ENCODE results near the gene RNU1-4. TPM values are rescaled to one million over a fixed set of nuclear protein-coding genes. Genes with fewer than 3 reads are reported as not detected.
A peak's percentile ranks its signal among the peaks of the same experiment; 100 is the strongest.

The RNU1-4 gene
- polyA plus RNA-seq, 1 of the 3 experiments (the other 2 are of a cell fraction): not detected

DNA sequence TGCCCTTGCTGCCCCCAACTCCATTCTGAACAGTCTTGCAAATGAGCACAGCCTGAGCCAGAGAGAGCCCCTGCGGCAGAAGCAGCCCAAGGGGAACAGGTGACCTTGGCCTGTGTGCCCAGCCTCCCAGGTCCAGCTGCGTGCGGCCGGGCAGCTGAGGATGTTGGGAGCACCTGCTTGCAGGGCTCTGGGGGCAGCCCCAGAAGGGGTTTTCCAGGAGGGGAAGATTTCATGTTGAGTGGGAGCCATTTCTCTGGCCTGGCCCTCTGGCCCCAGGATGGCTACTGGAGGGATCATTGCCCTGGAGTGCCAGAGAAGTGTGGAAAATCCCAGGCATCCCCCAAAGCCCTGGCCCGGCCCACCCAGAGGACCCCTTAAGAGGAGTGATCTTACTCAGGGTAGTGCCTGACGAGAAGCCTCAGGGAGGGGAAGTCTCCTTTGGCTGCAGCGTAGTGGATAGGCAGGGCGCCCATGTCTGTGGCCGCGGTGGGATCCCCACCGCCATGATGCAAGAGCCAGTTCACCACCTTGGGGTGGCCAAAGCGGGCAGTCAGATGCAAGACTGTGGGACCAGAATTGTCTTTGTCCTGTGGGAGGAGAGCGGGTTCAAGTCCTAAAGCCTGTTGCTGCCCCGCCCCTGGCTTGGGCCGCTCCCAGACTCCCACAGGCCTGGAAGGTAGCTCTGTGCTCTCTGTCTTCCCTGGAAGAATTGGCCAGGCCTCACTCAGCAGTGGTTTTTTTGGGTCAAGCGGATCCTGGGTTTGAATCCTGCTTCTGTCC lies 20.6 kb upstream of the RNU1-4 start:
- Histone ChIP-seq H3K9me3 (no peaks in the 10 kb centered on the region), H3K4me3 (ENCODE audit: low read depth in 2 of 2, low read length in 1 of 2) (no peak overlapping the region), H3K9ac (no peak overlapping the region), H3K4me1 (ENCODE audit: control insufficient read depth in 1 of 2, insufficient read depth in 2 of 2, low read depth in 1 of 2, low read length in 1 of 2) (peaks cover 0 to 7% of the 10 kb centered on the region in 2 experiments; a peak in 1 of 4 replicates), H3K27me3 (ENCODE audit: insufficient read depth) (no peaks in the 10 kb centered on the region), H3K4me2 (no peak overlapping the region), H3K36me3 (replicated peaks in 1 of 2; ENCODE audit: control insufficient read depth in 1 of 2, insufficient read depth in 2 of 2, low read length in 1 of 2) (no peaks in the 10 kb centered on the region), H3K27ac (ENCODE audit: low read depth in 2 of 2, low read length in 1 of 2) (no peak overlapping the region), H3K9me2 (no peaks in the 10 kb centered on the region), H4K20me1 (ENCODE audit: insufficient read depth) (no peaks in the 10 kb centered on the region), H3K79me2 (ENCODE audit: insufficient read depth) (no peaks in the 10 kb centered on the region), H3F3A (replicated peaks; ENCODE audit: insufficient read depth) (no peaks in the 10 kb centered on the region), H2AFZ (ENCODE audit: low read depth) (no peak overlapping the region)
- 74% methylated on average over 13 of the region's 16 CpGs for WGBS (ENCODE audit: low lambda C conversion rate)
- ChIA-PET CTCF (no interaction called here), POLR2A (no interaction called here)
- no peak for TF ChIP-seq TAF1 (IDR thresholded peaks at IDR 0.05; ENCODE audit: borderline replicate concordance, low read depth, low read length)
- no peak for TF ChIP-seq CHD2 (IDR thresholded peaks at IDR 0.05; ENCODE audit: low read length, partially characterized antibody)
- no peak for TF ChIP-seq FOXJ3 (CRISPR knock-in tag; IDR thresholded peaks at IDR 0.05)
- TF ChIP-seq GATA2 (CRISPR knock-in tag; IDR thresholded peaks at IDR 0.05): no peak
- TF ChIP-seq GABPA (IDR thresholded peaks at IDR 0.05; ENCODE audit: low read depth): no peak
- TF ChIP-seq RCOR1 (IDR thresholded peaks at IDR 0.05; ENCODE audit: low read length): no peak
- no peak for TF ChIP-seq SMC3 (IDR thresholded peaks at IDR 0.05; ENCODE audit: low read depth, low read length)
- TF ChIP-seq JUND (IDR thresholded peaks at IDR 0.05): no peak
- TF ChIP-seq NFIC (IDR thresholded peaks at IDR 0.05; ENCODE audit: borderline replicate concordance): no peak
- TF ChIP-seq ELF1 (IDR thresholded peaks at IDR 0.05): no peak
- no peak for TF ChIP-seq ZBTB33 (IDR thresholded peaks at IDR 0.05; ENCODE audit: borderline replicate concordance, low read depth)
- DNase-seq: peak; percentile 24

DNA sequence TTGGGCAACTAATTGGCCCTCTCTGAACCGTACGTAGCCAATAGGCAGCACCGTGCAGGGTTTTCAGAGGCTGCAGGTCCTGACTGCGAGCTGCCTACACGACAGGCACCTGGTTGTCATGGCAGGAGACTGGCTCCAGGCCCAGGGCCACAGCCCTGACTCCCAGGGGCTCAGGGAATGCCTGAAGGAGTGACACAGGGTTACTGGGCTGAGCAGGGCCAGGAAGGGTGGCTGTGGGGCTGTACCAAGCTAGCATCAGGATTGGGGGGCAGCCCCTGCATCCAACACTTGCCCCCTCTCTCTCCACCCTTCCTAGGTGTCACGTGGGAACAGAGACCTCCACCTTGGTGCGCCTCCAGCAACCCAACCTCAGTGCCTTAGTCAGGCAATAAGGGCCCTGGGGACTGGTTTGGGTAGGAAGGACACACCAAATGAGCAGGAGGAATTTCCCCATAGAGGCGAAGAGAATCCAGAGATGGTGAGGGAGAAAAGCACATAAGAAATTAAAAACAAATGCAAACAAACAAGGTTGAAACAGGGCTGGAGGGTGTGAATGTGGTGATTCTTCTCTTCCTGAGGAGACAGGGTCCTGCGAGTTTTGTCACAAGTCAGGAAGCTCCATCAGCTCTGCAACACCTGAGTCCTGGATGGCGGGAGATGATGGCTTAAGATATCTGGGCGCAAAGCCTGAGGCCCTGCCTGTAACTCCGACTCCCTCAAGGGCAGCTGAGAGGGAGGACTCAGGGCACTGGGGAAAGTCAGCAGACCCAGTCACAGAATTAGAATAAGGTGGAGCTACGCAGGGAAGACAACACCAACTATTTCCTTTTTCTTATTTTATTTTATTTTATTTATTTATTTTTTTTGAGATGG lies 19.7 kb upstream of the RNU1-4 start:
- peak; percentile 25 for DNase-seq
- no peaks in the 10 kb centered on the region for H3K9me3 ChIP-seq
- no peaks in the 10 kb centered on the region for H3K9me2 ChIP-seq
- WGBS (ENCODE audit: low lambda C conversion rate): 73% methylated on average over 13 of the region's 13 CpGs
- no peaks in the 10 kb centered on the region for H4K20me1 ChIP-seq (ENCODE audit: insufficient read depth)
- no peak overlapping the region for H3K4me2 ChIP-seq
- no peak overlapping the region for H3K27ac ChIP-seq (ENCODE audit: low read depth in 2 of 2, low read length in 1 of 2)
- H3F3A ChIP-seq (replicated peaks; ENCODE audit: insufficient read depth): no peaks in the 10 kb centered on the region
- no peaks in the 10 kb centered on the region for H3K36me3 ChIP-seq (replicated peaks in 1 of 2; ENCODE audit: control insufficient read depth in 1 of 2, insufficient read depth in 2 of 2, low read length in 1 of 2)
- ChIA-PET CTCF (interaction anchor here (1.2 to 1.6 kb wide), 4 partner anchors 10 to 99 kb away, joined by 3 to 4 read pairs (median 4); no protein-coding TSS in a partner anchor), POLR2A (no interaction called here)
- peaks cover 0 to 7% of the 10 kb centered on the region in 2 experiments; a peak in 1 of 4 replicates for H3K4me1 ChIP-seq (ENCODE audit: control insufficient read depth in 1 of 2, insufficient read depth in 2 of 2, low read depth in 1 of 2, low read length in 1 of 2)
- H3K27me3 ChIP-seq (ENCODE audit: insufficient read depth): peaks cover 7% of the 10 kb centered on the region; the same call in 1 of the 2 replicates
- H2AFZ ChIP-seq (ENCODE audit: low read depth): no peak overlapping the region
- H3K79me2 ChIP-seq (ENCODE audit: insufficient read depth): no peaks in the 10 kb centered on the region
- no peak overlapping the region for H3K9ac ChIP-seq
- no peak overlapping the region for H3K4me3 ChIP-seq (ENCODE audit: low read depth in 2 of 2, low read length in 1 of 2)
- TF ChIP-seq RFX5 (IDR thresholded peaks at IDR 0.05; ENCODE audit: low read length) (no peak), SIN3A (IDR thresholded peaks at IDR 0.05; ENCODE audit: borderline replicate concordance, low read depth, low read length) (no peak), FOXM1 (IDR thresholded peaks at IDR 0.05; ENCODE audit: low read depth) (no peak), NFIC (IDR thresholded peaks at IDR 0.05; ENCODE audit: borderline replicate concordance) (no peak), GATA2 (CRISPR knock-in tag; IDR thresholded peaks at IDR 0.05) (no peak), RXRA (IDR thresholded peaks at IDR 0.05; ENCODE audit: borderline replicate concordance, low read depth) (no peak)
- TF ChIP-seq, protein P1, sequence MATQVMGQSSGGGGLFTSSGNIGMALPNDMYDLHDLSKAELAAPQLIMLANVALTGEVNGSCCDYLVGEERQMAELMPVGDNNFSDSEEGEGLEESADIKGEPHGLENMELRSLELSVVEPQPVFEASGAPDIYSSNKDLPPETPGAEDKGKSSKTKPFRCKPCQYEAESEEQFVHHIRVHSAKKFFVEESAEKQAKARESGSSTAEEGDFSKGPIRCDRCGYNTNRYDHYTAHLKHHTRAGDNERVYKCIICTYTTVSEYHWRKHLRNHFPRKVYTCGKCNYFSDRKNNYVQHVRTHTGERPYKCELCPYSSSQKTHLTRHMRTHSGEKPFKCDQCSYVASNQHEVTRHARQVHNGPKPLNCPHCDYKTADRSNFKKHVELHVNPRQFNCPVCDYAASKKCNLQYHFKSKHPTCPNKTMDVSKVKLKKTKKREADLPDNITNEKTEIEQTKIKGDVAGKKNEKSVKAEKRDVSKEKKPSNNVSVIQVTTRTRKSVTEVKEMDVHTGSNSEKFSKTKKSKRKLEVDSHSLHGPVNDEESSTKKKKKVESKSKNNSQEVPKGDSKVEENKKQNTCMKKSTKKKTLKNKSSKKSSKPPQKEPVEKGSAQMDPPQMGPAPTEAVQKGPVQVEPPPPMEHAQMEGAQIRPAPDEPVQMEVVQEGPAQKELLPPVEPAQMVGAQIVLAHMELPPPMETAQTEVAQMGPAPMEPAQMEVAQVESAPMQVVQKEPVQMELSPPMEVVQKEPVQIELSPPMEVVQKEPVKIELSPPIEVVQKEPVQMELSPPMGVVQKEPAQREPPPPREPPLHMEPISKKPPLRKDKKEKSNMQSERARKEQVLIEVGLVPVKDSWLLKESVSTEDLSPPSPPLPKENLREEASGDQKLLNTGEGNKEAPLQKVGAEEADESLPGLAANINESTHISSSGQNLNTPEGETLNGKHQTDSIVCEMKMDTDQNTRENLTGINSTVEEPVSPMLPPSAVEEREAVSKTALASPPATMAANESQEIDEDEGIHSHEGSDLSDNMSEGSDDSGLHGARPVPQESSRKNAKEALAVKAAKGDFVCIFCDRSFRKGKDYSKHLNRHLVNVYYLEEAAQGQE (IDR thresholded peaks at IDR 0.05; ENCODE audit: low read depth, low read length): no peak
- TF ChIP-seq, protein P2, sequence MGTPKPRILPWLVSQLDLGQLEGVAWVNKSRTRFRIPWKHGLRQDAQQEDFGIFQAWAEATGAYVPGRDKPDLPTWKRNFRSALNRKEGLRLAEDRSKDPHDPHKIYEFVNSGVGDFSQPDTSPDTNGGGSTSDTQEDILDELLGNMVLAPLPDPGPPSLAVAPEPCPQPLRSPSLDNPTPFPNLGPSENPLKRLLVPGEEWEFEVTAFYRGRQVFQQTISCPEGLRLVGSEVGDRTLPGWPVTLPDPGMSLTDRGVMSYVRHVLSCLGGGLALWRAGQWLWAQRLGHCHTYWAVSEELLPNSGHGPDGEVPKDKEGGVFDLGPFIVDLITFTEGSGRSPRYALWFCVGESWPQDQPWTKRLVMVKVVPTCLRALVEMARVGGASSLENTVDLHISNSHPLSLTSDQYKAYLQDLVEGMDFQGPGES (IDR thresholded peaks at IDR 0.05; ENCODE audit: low read depth, low read length): no peak
- TF ChIP-seq, protein P3, sequence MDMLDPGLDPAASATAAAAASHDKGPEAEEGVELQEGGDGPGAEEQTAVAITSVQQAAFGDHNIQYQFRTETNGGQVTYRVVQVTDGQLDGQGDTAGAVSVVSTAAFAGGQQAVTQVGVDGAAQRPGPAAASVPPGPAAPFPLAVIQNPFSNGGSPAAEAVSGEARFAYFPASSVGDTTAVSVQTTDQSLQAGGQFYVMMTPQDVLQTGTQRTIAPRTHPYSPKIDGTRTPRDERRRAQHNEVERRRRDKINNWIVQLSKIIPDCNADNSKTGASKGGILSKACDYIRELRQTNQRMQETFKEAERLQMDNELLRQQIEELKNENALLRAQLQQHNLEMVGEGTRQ (IDR thresholded peaks at IDR 0.05; ENCODE audit: borderline replicate concordance, low read depth, low read length): no peak

All from SK-N-SH (cell line).